Breast epithelium (tissue), 3 donors: Measurements from ENCODE around the gene PRPSAP1.

Source experiments
- POLR2A ChIP-seq: fragments of 450-650 bp; IDR thresholded peaks from one replicate; pipeline ENCODE4 v1.6.1; 2016; ENCODE audit warnings: antibody characterized with exemption, mild to moderate bottlenecking, moderate library complexity
- TF ChIP-seq, protein P1 (sequence below), 3 donors: fragments of 450-650 bp; IDR thresholded peaks; one replicate each; pipeline ENCODE4 v1.5.1; 2016 to 2017; ENCODE audit warnings: antibody characterized with exemption in 3 of 3, mild to moderate bottlenecking in 3 of 3, moderate library complexity in 3 of 3

DNA sequence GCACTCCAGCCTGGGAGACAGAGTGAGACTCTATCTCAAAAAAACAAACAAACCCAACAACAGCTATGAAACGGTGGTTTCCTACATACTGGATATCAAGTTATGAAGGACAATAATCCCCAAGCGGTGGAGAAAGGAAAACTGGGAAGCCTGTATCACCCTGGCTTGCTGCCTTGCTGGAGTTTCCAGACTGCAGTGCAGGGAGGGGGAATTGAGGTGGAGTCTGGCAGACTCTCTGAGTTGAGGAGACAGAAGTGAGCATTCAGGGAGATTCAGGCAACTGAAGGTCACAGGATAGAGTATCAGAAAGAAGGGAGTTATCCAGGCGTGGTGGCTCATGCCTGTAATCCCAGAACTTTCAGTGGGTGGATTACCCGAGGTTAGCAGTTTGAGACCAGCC, 57.5 kb downstream of the PRPSAP1 start:
- TF ChIP-seq, protein P1, sequence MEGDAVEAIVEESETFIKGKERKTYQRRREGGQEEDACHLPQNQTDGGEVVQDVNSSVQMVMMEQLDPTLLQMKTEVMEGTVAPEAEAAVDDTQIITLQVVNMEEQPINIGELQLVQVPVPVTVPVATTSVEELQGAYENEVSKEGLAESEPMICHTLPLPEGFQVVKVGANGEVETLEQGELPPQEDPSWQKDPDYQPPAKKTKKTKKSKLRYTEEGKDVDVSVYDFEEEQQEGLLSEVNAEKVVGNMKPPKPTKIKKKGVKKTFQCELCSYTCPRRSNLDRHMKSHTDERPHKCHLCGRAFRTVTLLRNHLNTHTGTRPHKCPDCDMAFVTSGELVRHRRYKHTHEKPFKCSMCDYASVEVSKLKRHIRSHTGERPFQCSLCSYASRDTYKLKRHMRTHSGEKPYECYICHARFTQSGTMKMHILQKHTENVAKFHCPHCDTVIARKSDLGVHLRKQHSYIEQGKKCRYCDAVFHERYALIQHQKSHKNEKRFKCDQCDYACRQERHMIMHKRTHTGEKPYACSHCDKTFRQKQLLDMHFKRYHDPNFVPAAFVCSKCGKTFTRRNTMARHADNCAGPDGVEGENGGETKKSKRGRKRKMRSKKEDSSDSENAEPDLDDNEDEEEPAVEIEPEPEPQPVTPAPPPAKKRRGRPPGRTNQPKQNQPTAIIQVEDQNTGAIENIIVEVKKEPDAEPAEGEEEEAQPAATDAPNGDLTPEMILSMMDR (IDR thresholded peaks at IDR 0.05) = no peak
- no peak for TF ChIP-seq POLR2A
